Measurements from ENCODE around the gene B3GNT7. TPM values are rescaled to one million over a fixed set of nuclear protein-coding genes. Genes with fewer than 3 reads are reported as not detected.
"Not testable (repeated sequence)": the region's sequence is repeated elsewhere in the genome, so short reads cannot be mapped to it uniquely, and the experiment has no call there.

The B3GNT7 gene
- total RNA-seq, 1 experiment from 2014 or later = 11.0 TPM

DNA sequence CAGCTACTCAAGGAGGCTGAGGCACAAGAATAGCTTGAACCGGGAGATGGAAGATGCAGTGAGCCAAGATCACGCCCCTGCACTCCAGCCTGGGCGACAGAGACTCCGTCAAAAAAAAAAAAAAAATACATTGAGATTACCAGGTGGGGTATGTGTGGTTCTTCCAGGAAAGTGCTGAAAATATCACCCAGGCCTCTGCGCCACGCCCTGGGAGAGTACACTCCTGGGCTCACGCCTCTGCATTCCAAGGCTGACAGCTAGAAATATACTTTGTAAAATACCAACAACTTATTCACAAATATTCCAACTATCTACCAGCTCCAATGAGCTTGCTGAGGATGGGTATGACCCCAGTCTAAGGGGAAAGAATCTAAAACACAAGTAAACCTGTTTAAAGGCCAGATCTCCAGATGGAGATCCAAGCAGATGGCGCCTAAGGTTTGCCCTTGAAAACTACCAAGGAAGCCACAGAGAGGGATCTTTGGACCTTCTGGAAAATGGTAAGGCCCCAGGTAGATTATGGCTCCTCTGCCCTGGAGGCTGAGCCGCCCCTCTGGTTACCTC lies 21.6 kb upstream of the B3GNT7 start:
- BruUV-seq (replicated peaks) = no TSS peak
- no peaks in the 10 kb centered on the region for H3K9me2 ChIP-seq (replicated peaks; ENCODE audit: low read length)
- H3K36me3 ChIP-seq (ENCODE audit: low read depth, low read length) = no peaks in the 10 kb centered on the region
- H2AFZ ChIP-seq (ENCODE audit: low read length) = no peak overlapping the region
- ChIA-PET POLR2A (ENCODE audit: unreplicated experiment) (no interaction called here), CTCF (no interaction called here)
- no peak overlapping the region for H3K27ac ChIP-seq (ENCODE audit: low read length)
- H3K27me3 ChIP-seq (ENCODE audit: low read length) = no peaks in the 10 kb centered on the region
- H3F3A ChIP-seq (ENCODE audit: low read length, unreplicated experiment) = no peaks in the 10 kb centered on the region
- H3K4me2 ChIP-seq (ENCODE audit: low read length) = no peak overlapping the region
- intact Hi-C loops (cut with micrococcal nuclease) = no loop called here
- H4K20me1 ChIP-seq (ENCODE audit: low read length) = no peaks in the 10 kb centered on the region
- no peak overlapping the region for H3K9ac ChIP-seq (ENCODE audit: low read length)
- H3K4me3 ChIP-seq (ENCODE audit: low read length) = no peak overlapping the region
- no peaks in the 10 kb centered on the region for H3K9me3 ChIP-seq (ENCODE audit: low read length)
- 0 out of 2 replicates have a peak, but pooled peaks cover 3% of the 10 kb centered on the region for H3K79me2 ChIP-seq (ENCODE audit: low read length)
- DNase-seq (no peak), ATAC-seq (no peak)
- H3K4me1 ChIP-seq (ENCODE audit: insufficient read depth, low read length) = peaks cover 29% of the 10 kb centered on the region
- TF ChIP-seq EZH2phosphoT487 (IDR thresholded peaks at IDR 0.05; ENCODE audit: borderline replicate concordance, low read length) (no peak), EZH2 (IDR thresholded peaks at IDR 0.05; ENCODE audit: low read length, unreplicated experiment) (no peak)
- TF ChIP-seq, protein P1, sequence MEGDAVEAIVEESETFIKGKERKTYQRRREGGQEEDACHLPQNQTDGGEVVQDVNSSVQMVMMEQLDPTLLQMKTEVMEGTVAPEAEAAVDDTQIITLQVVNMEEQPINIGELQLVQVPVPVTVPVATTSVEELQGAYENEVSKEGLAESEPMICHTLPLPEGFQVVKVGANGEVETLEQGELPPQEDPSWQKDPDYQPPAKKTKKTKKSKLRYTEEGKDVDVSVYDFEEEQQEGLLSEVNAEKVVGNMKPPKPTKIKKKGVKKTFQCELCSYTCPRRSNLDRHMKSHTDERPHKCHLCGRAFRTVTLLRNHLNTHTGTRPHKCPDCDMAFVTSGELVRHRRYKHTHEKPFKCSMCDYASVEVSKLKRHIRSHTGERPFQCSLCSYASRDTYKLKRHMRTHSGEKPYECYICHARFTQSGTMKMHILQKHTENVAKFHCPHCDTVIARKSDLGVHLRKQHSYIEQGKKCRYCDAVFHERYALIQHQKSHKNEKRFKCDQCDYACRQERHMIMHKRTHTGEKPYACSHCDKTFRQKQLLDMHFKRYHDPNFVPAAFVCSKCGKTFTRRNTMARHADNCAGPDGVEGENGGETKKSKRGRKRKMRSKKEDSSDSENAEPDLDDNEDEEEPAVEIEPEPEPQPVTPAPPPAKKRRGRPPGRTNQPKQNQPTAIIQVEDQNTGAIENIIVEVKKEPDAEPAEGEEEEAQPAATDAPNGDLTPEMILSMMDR (conservative IDR thresholded peaks at IDR 0.05; ENCODE audit: low read depth, low read length) = no peak

DNA sequence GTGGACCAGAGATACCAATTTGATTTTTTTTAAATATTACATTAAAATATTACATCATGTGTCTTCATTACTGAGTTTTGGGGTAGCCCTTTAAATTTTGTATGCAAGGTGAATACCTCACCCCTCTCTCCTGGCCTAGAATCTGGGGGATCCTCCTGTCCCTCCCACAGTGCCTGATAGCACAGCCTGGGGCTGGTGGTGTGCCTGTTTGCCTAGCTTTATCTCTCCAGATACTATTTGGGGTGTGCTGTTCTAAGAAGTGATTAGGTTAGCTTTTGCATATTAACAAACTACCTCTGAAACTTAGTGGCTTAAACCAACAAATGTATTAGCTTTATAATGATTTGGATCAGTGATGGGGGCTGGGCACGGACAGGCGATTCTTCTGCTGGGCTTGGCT lies 20.7 kb upstream of the B3GNT7 start:
- Histone ChIP-seq H3K27ac (ENCODE audit: low read length) (no peak overlapping the region), H4K20me1 (ENCODE audit: low read length) (no peaks in the 10 kb centered on the region), H3F3A (ENCODE audit: low read length, unreplicated experiment) (no peaks in the 10 kb centered on the region), H3K9ac (ENCODE audit: low read length) (no peak overlapping the region), H3K27me3 (ENCODE audit: low read length) (no peaks in the 10 kb centered on the region), H3K9me3 (ENCODE audit: low read length) (no peaks in the 10 kb centered on the region), H3K9me2 (replicated peaks; ENCODE audit: low read length) (no peaks in the 10 kb centered on the region), H3K4me1 (ENCODE audit: insufficient read depth, low read length) (peaks cover 38% of the 10 kb centered on the region), H3K79me2 (ENCODE audit: low read length) (0 out of 2 replicates have a peak, but pooled peaks cover 3% of the 10 kb centered on the region), H2AFZ (ENCODE audit: low read length) (no peak overlapping the region), H3K36me3 (ENCODE audit: low read depth, low read length) (no peaks in the 10 kb centered on the region), H3K4me3 (ENCODE audit: low read length) (no peak overlapping the region), H3K4me2 (ENCODE audit: low read length) (no peak overlapping the region)
- BruUV-seq (replicated peaks) = no TSS peak
- DNase-seq (no peak), ATAC-seq (no peak)
- CTCF ChIA-PET = no interaction called here
- TF ChIP-seq EZH2 (IDR thresholded peaks at IDR 0.05; ENCODE audit: low read length, unreplicated experiment) = no peak
- no peak for TF ChIP-seq EZH2phosphoT487 (IDR thresholded peaks at IDR 0.05; ENCODE audit: borderline replicate concordance, low read length)
- TF ChIP-seq, protein P1 (conservative IDR thresholded peaks at IDR 0.05; ENCODE audit: low read depth, low read length) = no peak
- intact Hi-C loops (cut with micrococcal nuclease) = no loop called here
- POLR2A ChIA-PET (ENCODE audit: unreplicated experiment) = no interaction called here

GRCh38 chr2:231375994-231376615 lies 19.4 kb upstream of the B3GNT7 start:
- intact Hi-C loops (cut with micrococcal nuclease); H4K20me1 ChIP-seq (ENCODE audit: low read length); H3F3A ChIP-seq (ENCODE audit: low read length, unreplicated experiment); H3K27me3 ChIP-seq (ENCODE audit: low read length); ATAC-seq; CTCF ChIA-PET; H3K4me2 ChIP-seq (ENCODE audit: low read length); BruUV-seq (replicated peaks); H3K27ac ChIP-seq (ENCODE audit: low read length); H3K4me3 ChIP-seq (ENCODE audit: low read length); H3K9me2 ChIP-seq (replicated peaks; ENCODE audit: low read length); H2AFZ ChIP-seq (ENCODE audit: low read length); H3K9me3 ChIP-seq (ENCODE audit: low read length); H3K9ac ChIP-seq (ENCODE audit: low read length); DNase-seq; H3K79me2 ChIP-seq (ENCODE audit: low read length); H3K36me3 ChIP-seq (ENCODE audit: low read depth, low read length): not testable (repeated sequence)
- POLR2A ChIA-PET (ENCODE audit: unreplicated experiment) = interaction anchor here (0.6 kb wide), 1 partner anchor 344 kb away, joined by 3 read pairs; no protein-coding TSS in a partner anchor
- H3K4me1 ChIP-seq (ENCODE audit: insufficient read depth, low read length) = peaks cover 36% of the 10 kb centered on the region
